Gastrocnemius medialis (tissue), 4 donors: Measurements from ENCODE around the gene FFAR2. TPM values are rescaled to one million over a fixed set of nuclear protein-coding genes. Genes with fewer than 3 reads are reported as not detected.

Source experiments
- ATAC-seq, 2 donors: fragments of 150-250 bp; one replicate each; pipeline ENCODE4 v1.9.1; 2016
- DNase-seq, 2 donors: peaks; one replicate each; pipeline ENCODE4 v3.0.0-alpha.2; 2019
- H3K27ac ChIP-seq, 4 donors: fragments of 200-600 bp; sonication (generic); 1 replicate in 1 of 4; 2 replicates in 3 of 4; pipeline ENCODE4 v1.5.1; 2016 to 2018; ENCODE audit warnings: mild to moderate bottlenecking in 2 of 4, moderate library complexity in 1 of 4
- H3K27me3 ChIP-seq, 3 donors: fragments of 200-600 bp; sonication (generic) in 2 of 3; 1 replicate in 1 of 3; 2 replicates in 2 of 3; pipeline versions ENCODE4 v1.5.1 to v1.6.0; 2016 to 2019; ENCODE audit warnings: mild to moderate bottlenecking in 1 of 3, moderate library complexity in 1 of 3
- H3K36me3 ChIP-seq, 2 donors: fragments of 200-600 bp; sonication (generic) in 1 of 2; one replicate each; pipeline ENCODE4 v1.5.1; 2017 to 2018
- H3K4me1 ChIP-seq, 2 donors: fragments of 200-600 bp; sonication (generic) in 1 of 2; one replicate each; pipeline ENCODE4 v1.5.1; 2016 to 2017; ENCODE audit warnings: mild to moderate bottlenecking in 2 of 2
- H3K4me3 ChIP-seq, 4 donors: fragments of 200-600 bp; sonication (generic) in 3 of 4; 1 replicate in 1 of 4; 2 replicates in 3 of 4; pipeline ENCODE4 v1.5.1; 2016 to 2019; ENCODE audit warnings: mild to moderate bottlenecking in 2 of 4
- H3K9me3 ChIP-seq, 3 donors: fragments of 200-600 bp; sonication (generic) in 2 of 3; 1 replicate in 1 of 3; 2 replicates in 2 of 3; pipeline ENCODE4 v1.5.1; 2016 to 2019
- POLR2A ChIP-seq, 2 donors: fragments of 450-650 bp; IDR thresholded peaks; one replicate each; pipeline ENCODE4 v1.6.1; 2017; ENCODE audit warnings: antibody characterized with exemption in 2 of 2, mild to moderate bottlenecking in 2 of 2, moderate library complexity in 2 of 2
- in situ Hi-C, 4 donors: fragments of 200-750 bp; cut with MboI; loops; one replicate each; pipeline versions ENCODE4 v1.15.0 to v1.8.0; 2017; ENCODE audit warnings: low sequenced_read_pairs in 4 of 4
- intact Hi-C: fragments of 100-400 bp; cut with DNase I; formaldehyde crosslinking; loops from one replicate; pipeline ENCODE4 v1.15.1; 2023; ENCODE audit warnings: low total_unique reads
- total RNA-seq, 4 donors: library from RNA; depleted of rRNA; stranded (reverse); fragments of >200 nt; gene quantifications; one replicate each; pipeline versions ENCODE4 v1.1.0 to v1.2.3, GENCODE V29; 2016
- TF ChIP-seq, protein P1 (sequence below), 5 experiments: fragments of 450-650 bp in 3 of 5; fragments of 200-600 bp in 2 of 5; sonication (generic) in 2 of 5; IDR thresholded peaks in 4 of 5; conservative IDR thresholded peaks in 1 of 5; 1 replicate in 4 of 5; 2 replicates in 1 of 5; pipeline ENCODE4 v1.5.1; 2016 to 2019; ENCODE audit warnings: antibody characterized with exemption in 5 of 5, mild to moderate bottlenecking in 3 of 5, moderate library complexity in 3 of 5

The FFAR2 gene
- total RNA-seq, 4 donors from 2014 or later: not detected

GRCh38 chr19:35416331-35416730 lies 31.7 kb upstream of the FFAR2 start:
- Histone ChIP-seq H3K9me3 (no peaks in the 10 kb centered on the region), H3K36me3 (no peaks in the 10 kb centered on the region), H3K27me3 (peaks cover 0 to 5% (median 0%) of the 10 kb centered on the region in 3 donors), H3K27ac (no peak overlapping the region), H3K4me3 (no peak overlapping the region), H3K4me1 (no peaks in the 10 kb centered on the region)
- in situ Hi-C loops: no loop called here
- no peak for TF ChIP-seq POLR2A (IDR thresholded peaks at IDR 0.05)
- TF ChIP-seq, protein P1, sequence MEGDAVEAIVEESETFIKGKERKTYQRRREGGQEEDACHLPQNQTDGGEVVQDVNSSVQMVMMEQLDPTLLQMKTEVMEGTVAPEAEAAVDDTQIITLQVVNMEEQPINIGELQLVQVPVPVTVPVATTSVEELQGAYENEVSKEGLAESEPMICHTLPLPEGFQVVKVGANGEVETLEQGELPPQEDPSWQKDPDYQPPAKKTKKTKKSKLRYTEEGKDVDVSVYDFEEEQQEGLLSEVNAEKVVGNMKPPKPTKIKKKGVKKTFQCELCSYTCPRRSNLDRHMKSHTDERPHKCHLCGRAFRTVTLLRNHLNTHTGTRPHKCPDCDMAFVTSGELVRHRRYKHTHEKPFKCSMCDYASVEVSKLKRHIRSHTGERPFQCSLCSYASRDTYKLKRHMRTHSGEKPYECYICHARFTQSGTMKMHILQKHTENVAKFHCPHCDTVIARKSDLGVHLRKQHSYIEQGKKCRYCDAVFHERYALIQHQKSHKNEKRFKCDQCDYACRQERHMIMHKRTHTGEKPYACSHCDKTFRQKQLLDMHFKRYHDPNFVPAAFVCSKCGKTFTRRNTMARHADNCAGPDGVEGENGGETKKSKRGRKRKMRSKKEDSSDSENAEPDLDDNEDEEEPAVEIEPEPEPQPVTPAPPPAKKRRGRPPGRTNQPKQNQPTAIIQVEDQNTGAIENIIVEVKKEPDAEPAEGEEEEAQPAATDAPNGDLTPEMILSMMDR (IDR thresholded peaks at IDR 0.05 in 4 of 5, conservative IDR thresholded peaks at IDR 0.05 in 1 of 5): no peak
- ATAC-seq: no peak
- intact Hi-C loops: no loop called here
- DNase-seq: no peak

DNA sequence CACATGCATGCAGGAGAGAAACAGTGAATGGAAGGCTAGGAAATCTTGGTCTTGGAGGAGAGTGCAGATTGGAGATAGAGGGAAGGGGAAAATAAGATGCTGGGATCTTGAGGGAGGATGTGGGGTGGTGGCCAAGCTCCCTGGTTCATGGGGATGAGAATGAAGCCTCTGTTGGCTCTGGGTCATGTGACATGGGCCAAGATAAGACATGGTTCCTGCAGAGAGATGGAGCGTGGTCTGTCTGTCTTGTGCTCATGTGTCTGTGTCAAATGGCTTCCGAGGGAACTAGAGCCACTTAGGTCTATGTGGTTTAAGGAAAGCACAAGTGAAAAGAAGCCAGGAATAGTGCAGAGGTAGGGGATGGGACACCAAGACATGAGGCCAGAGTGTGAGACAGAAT lies 30.8 kb upstream of the FFAR2 start:
- Histone ChIP-seq H3K27me3 (peaks cover 0 to 5% (median 0%) of the 10 kb centered on the region in 3 donors), H3K4me3 (no peak overlapping the region), H3K4me1 (no peaks in the 10 kb centered on the region), H3K9me3 (no peaks in the 10 kb centered on the region), H3K36me3 (no peaks in the 10 kb centered on the region), H3K27ac (no peak overlapping the region)
- no peak for TF ChIP-seq POLR2A (IDR thresholded peaks at IDR 0.05)
- TF ChIP-seq, protein P1 (IDR thresholded peaks at IDR 0.05 in 4 of 5, conservative IDR thresholded peaks at IDR 0.05 in 1 of 5): no peak
- intact Hi-C loops (no loop called here), in situ Hi-C loops (no loop called here)
- ATAC-seq: no peak
- DNase-seq: no peak

- Histone ChIP-seq H3K27me3 (peaks cover 0 to 5% (median 0%) of the 10 kb centered on the region in 3 donors), H3K9me3 (no peaks in the 10 kb centered on the region), H3K4me3 (no peak overlapping the region), H3K27ac (no peak overlapping the region), H3K4me1 (no peaks in the 10 kb centered on the region), H3K36me3 (no peaks in the 10 kb centered on the region)
- DNase-seq (no peak), ATAC-seq (no peak)
- TF ChIP-seq POLR2A (IDR thresholded peaks at IDR 0.05): no peak
- TF ChIP-seq, protein P1 (IDR thresholded peaks at IDR 0.05 in 4 of 5, conservative IDR thresholded peaks at IDR 0.05 in 1 of 5): no peak
- in situ Hi-C loops: no loop called here
- intact Hi-C loops: no loop called here
Observed at GRCh38 chr19:35417713-35418534, 30.1 kb upstream of the FFAR2 start.

DNA sequence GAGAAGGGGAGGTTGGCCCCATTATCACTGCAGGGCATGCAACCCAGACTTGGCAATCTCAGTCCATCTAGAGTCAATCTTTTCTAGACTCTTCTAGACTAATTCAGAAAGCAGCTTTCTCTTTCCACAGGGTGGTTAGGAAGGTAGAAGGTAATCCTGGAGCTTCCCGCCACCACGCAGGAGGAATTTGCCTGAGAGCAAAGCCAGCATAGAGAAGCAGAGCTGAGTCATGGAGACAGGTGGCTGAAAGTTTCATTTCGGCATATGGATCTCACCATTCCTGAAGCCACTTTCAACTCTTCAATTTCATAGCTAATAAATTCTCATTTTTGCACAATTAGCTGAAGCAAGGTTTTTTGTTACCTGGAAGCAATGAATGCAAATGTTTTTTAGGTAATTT lies 29.0 kb upstream of the FFAR2 start:
- no peak overlapping the region for H3K27ac ChIP-seq
- H3K4me1 ChIP-seq: no peaks in the 10 kb centered on the region
- H3K4me3 ChIP-seq: no peak overlapping the region
- intact Hi-C loops: no loop called here
- in situ Hi-C loops: no loop called here
- H3K9me3 ChIP-seq: no peaks in the 10 kb centered on the region
- ATAC-seq: no peak
- no peak for DNase-seq
- no peaks in the 10 kb centered on the region for H3K36me3 ChIP-seq
- TF ChIP-seq, protein P1 (IDR thresholded peaks at IDR 0.05 in 4 of 5, conservative IDR thresholded peaks at IDR 0.05 in 1 of 5): no peak
- TF ChIP-seq POLR2A (IDR thresholded peaks at IDR 0.05): no peak
- H3K27me3 ChIP-seq: peaks cover 0 to 2% (median 0%) of the 10 kb centered on the region in 3 donors
